ENCODE data around the gene USP14.
"Not testable (repeated sequence)": the region's sequence is repeated elsewhere in the genome, so short reads cannot be mapped to it uniquely, and the experiment has no call there.

The USP14 gene

DNA sequence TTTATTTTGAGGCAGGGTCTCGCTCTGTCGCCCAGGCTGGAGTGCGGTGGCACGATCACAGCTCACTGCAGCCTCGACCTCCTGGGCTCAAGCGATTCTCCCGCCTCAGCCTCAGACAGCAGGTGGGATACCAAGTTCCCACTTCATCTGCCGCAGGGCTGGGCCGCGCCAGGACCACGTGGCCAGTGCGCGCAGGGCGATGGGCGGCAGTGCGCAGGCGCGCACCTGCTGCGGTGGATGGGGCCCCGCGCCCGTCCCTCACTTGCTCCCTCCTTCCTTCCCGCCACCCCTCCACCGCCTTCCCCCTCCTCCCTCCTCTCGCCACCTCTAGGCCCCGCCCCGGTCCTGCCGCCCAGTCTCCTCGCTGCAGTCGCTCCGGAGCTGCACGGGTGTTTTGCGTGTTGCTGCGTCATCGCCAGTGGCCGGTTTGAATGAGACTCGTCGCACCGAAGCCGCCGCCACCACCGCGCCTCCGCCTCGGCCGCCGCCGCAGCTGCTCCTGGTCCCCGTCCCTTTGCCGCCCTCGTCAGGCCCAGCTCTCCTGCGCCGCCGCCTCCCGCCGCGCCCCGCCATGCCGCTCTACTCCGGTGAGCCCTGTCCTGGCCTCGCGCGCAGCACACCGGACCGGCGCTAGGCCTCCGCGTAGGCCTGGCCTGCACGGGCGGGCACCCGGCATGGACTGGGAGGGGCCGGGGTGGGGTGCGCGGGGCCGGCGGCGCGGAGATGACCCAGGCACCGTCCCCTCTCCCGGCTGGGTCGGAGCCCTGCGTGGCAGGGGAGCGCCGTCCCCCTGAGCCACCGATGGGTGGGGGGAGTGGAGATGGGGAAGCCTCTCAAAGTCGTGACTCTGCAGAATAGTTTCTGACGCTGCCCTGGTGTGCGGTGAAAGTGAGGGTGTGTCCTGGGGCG, at the start of gene USP14:
Gene USP14, plus strand, starts transcription at position 430 of the 909 bp plus-strand sequence. Its CDS starts 142 bp downstream, at position 572.
- TF ChIP-seq, protein P1, sequence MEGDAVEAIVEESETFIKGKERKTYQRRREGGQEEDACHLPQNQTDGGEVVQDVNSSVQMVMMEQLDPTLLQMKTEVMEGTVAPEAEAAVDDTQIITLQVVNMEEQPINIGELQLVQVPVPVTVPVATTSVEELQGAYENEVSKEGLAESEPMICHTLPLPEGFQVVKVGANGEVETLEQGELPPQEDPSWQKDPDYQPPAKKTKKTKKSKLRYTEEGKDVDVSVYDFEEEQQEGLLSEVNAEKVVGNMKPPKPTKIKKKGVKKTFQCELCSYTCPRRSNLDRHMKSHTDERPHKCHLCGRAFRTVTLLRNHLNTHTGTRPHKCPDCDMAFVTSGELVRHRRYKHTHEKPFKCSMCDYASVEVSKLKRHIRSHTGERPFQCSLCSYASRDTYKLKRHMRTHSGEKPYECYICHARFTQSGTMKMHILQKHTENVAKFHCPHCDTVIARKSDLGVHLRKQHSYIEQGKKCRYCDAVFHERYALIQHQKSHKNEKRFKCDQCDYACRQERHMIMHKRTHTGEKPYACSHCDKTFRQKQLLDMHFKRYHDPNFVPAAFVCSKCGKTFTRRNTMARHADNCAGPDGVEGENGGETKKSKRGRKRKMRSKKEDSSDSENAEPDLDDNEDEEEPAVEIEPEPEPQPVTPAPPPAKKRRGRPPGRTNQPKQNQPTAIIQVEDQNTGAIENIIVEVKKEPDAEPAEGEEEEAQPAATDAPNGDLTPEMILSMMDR (IDR thresholded peaks at IDR 0.05; ENCODE audit: insufficient read depth, low read depth, low read length, missing control alignments), result no peak
- peak; percentile 98 for DNase-seq (ENCODE audit: low read depth)
- peak within 1 kb of the TSS; percentile 80 for H3K4me3 ChIP-seq (ENCODE audit: low read depth, low read length)

DNA sequence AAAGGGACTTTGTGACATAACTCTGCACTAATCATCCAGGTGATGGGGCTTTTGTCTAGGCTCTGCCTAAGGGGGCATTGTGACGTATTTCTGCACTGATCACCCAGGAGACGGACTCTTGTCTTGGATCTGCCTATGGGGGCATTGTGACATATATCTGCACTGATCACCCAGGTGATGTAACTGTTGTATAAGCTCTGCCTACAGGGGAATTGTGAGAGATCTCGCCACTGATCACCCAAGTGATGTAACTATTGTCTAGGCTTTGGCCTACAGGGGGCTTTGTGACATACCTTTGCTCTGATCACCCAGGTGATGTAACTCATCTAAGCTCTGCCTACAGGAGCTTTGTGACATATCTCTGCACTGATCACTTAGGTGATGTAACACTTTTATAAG, 49.7 kb upstream of the USP14 start:
- DNase-seq (ENCODE audit: low read depth); H3K4me3 ChIP-seq (ENCODE audit: low read depth, low read length): not testable (repeated sequence)

DNA sequence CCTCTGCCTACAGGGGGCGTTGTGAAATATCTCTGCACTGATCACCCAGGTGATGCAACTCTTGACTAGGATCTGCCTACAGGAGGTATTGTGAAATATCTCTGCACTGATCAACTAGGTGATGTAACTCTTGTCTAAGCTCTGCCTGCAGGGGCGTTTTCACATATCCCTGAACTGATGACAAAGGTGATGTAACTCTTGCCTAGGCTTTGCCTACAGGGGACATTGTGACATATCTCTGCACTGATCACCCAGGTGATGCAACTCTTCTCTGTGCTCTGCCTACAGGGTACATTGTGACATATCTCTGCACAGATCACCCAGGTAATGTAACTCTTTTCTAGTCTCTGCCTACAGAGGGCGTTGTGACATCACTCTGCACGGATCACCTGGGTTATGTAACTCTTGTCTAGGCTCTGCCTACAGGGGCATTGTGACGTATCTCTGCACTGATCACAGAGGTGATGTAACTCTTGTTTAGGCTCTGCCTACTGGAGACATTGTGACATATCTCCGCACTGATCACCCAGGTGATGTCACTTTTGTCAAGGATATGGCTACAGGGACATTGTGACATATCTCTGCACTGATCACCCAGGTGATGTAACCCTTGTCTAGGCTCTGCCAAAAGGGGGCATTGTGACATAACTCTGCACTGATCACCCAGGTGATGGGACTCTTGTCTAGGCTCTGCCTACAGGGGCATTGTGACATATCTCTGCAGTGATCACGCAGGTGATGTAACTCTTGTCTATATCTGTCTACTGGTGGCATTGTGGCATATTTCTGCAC, 49.0 kb upstream of the USP14 start:
- DNase-seq (ENCODE audit: low read depth), result not testable (repeated sequence)
- TF ChIP-seq, protein P1 (IDR thresholded peaks at IDR 0.05; ENCODE audit: insufficient read depth, low read depth, low read length, missing control alignments), result peak; percentile 9

DNA sequence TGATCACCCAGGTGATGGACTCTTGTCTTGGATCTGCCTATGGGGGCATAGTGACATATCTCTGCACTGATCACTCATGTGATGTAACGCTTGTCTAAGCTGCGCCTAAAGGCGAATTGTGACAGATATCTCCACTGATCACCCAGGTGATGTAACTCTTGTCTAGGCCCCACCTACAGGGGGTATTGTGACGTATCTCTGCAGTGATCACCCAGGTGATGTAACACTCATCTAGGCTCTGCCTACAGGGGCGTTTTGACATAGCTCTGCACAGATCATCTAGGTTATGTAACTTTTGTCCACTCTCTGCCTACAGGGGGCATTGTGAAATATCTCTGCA, 48.5 kb upstream of the USP14 start:
- peak; percentile 32 for DNase-seq (ENCODE audit: low read depth)
- not testable (repeated sequence) for H3K4me3 ChIP-seq (ENCODE audit: low read depth, low read length)

More for the DNA sequence above, 49.0 kb upstream of the USP14 start:
- H3K4me3 ChIP-seq (ENCODE audit: low read depth, low read length), result not testable (repeated sequence)

DNA sequence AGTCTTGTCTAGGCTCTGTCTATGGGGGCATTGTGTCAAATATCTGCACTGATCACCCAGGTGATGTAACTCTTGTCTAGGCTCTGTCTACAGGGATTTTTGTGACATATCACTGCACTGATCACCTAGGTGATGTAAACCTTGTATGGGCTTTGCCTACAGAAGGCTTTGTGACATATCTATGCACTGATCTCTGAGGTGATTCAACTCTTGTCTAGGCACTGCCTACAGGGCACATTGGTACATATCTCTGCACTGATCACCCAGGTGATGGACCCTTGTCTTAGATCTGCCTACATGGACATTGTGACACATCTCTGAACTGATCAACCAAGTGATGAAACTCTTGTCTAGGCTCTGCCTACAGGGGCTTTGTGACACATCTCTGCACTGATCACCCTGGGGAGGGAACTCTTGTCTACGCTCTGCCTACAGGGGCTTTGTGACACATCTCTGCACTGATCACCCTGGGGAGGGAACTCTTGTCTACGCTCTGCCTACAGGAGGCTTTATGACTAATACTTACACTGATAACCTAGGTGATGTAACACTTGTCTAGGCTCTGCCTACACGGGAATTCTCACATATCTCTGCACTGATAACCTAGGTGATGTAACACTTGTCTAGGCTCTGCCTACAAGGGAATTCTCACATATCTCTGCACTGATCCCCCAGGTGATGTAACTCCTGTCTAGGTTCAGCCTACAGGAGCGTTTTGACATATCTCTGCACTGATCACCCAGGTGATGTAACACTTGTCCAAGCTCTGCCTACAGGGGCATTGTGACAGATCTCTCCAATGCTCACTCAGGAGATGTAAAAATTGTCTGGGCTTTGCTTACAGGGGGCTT, 47.8 kb upstream of the USP14 start:
- DNase-seq (ENCODE audit: low read depth); H3K4me3 ChIP-seq (ENCODE audit: low read depth, low read length): not testable (repeated sequence)

DNA sequence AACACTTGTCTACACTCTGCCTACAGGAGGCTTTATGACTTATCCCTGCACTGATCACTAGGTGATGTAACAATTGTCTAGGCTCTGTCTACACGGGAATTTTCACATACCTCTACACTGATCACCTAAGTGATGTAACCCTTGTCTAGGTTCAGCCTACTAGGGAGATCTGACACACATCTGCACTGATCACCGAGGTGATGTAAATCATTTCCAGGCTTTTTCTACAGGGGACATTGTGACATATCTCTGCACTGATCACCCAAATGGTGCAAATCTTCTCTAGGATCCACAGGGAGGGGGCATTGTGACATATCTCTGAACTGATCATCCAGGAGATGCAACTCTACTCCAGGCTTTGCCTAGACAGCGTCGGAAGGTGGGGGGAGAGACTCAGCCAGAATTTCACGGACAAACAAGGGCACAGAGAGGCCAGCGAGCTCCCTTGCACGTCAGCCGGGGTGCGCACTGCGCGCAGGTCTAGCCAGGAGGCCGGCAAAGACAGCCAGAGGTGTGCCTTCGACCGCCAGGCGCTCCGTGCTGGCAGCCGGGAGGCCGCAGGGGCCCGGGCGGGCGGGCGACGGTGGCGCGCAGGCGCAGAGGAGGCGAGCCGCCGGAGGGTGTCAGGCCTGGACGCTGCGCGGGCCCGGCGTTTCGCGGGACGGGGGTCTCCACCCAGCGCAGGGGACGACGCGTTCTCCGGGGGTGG, 46.9 kb upstream of the USP14 start:
- TF ChIP-seq, protein P1 (IDR thresholded peaks at IDR 0.05; ENCODE audit: insufficient read depth, low read depth, low read length, missing control alignments), result no peak
- peak; percentile 84 for DNase-seq (ENCODE audit: low read depth)
- peak overlapping the region; percentile 60 for H3K4me3 ChIP-seq (ENCODE audit: low read depth, low read length)

DNA sequence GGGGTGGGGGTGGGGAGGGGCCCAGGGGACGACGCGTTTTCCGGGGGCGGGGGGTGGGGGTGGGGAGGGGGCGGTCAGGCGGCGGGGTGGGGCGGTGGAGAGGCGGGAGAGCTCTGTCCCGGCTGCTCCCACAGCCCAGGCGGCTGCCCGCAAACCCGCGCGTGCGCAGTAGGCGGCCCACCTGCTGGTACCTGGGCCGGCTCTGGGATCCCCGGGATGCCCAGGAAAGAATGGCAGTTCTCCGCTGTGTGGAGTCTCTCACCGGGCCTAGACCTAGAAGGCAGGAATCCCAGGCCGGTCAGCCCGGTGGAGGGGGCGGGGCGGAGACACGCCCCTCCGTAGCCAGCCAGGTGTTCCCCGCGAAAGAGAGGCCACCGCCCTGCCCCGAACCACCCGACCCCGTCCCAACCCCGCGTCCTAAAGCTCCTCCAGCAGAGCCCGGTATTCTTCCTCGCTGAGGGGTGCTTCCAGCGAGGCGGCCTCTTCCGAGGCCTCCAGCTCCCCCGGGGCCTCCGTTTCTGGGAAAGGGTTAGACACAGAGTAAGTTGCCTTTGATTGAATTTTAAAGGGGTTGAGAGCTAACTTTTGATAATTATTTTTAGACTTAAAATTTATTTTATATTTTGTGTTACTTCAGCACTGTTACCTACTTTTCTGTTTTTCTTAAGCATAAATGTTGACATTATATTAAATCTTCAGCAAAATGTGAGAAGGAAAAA, 46.2 kb upstream of the USP14 start:
- not testable (repeated sequence) for H3K4me3 ChIP-seq (ENCODE audit: low read depth, low read length); DNase-seq (ENCODE audit: low read depth)

DNA sequence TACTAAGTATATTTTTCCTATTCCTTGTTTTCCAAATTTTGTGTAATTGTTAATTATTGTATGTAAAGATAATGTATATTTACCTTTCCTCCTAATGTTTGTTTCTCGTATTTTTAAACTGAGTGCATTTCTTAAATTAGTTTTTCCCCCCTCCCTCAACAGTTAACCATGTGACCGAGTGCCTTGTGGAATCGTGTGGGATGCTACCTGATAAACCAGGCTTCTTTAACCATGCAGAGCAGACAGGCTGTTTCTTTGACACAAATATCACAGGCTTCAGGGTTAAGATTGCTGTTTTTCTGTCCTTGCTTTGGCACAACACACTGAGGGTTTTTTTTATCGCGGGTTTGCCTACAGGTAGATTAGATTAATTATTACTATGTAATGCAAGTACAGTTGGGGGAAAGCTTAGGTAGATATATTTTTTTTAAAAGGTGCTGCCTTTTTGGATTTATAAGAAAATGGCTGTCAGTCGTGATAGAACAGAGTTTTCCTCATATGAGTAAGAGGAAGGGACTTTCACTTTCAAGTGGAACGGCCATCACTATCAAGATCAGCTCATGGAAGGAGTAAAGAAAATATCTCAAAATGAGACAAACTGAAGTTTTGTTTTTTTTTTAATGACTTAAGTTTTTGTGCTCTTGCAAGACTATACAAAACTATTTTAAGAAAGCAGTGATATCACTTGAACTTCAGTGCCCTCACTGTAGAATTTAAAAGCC, 37.7 kb upstream of the USP14 start:
- not testable (repeated sequence) for H3K4me3 ChIP-seq (ENCODE audit: low read depth, low read length); DNase-seq (ENCODE audit: low read depth)

Measured in GM12865 (cell line).